Measurements from ENCODE around the gene FAM3A.

DNA sequence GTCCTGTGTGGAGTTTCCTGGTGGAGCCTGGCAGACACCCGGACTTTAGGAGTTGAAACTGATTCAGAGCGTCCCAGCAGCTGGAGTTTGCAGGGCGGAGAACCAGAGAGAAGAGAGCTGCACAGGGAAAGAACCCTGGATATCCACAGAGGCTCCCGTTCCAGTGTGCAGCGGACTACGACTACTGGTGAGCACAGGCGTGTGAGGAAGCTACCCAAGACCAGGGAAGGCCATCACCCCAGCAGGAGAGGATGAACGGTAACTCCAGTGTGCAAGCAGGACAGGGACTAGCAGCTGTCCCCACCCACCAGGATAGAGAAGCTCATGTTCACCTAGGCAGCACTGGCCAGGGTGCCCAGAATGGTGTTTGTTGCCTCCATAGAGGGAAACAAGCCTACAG lies 39.2 kb downstream of the FAM3A start:
- TF ChIP-seq, protein P1, sequence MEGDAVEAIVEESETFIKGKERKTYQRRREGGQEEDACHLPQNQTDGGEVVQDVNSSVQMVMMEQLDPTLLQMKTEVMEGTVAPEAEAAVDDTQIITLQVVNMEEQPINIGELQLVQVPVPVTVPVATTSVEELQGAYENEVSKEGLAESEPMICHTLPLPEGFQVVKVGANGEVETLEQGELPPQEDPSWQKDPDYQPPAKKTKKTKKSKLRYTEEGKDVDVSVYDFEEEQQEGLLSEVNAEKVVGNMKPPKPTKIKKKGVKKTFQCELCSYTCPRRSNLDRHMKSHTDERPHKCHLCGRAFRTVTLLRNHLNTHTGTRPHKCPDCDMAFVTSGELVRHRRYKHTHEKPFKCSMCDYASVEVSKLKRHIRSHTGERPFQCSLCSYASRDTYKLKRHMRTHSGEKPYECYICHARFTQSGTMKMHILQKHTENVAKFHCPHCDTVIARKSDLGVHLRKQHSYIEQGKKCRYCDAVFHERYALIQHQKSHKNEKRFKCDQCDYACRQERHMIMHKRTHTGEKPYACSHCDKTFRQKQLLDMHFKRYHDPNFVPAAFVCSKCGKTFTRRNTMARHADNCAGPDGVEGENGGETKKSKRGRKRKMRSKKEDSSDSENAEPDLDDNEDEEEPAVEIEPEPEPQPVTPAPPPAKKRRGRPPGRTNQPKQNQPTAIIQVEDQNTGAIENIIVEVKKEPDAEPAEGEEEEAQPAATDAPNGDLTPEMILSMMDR (IDR thresholded peaks at IDR 0.05 in 2 of 3, conservative IDR thresholded peaks at IDR 0.05 in 1 of 3; ENCODE audit: borderline replicate concordance in 1 of 3, insufficient read depth in 1 of 3, low read depth in 2 of 3, low read length in 2 of 3): no peak
- TF ChIP-seq POLR2AphosphoS5 (IDR thresholded peaks at IDR 0.05; ENCODE audit: low read depth, low read length) (peak; percentile 37), EGR1 (IDR thresholded peaks at IDR 0.05; ENCODE audit: low read depth) (no peak), RAD21 (IDR thresholded peaks at IDR 0.05; ENCODE audit: low read depth) (no peak), YY1 (IDR thresholded peaks at IDR 0.05; ENCODE audit: extremely low read depth, insufficient replicate concordance, low read depth, low read length) (no peak), ZFX (IDR thresholded peaks at IDR 0.05) (no peak)
